Stimulated activated CD4-positive, alpha-beta T cell treated with anti-CD3 and anti-CD28 coated beads, TNF-alpha, amount 100 ng/mL, for 4 hours (primary cell): ENCODE measurements around the gene MOBP.

ENCODE experiments used
- DNase-seq, 3 experiments: peaks; one replicate each; pipeline ENCODE4 v3.0.0-alpha.2; 2020; ENCODE audit warnings: low read depth in 3 of 3

The MOBP gene

DNA sequence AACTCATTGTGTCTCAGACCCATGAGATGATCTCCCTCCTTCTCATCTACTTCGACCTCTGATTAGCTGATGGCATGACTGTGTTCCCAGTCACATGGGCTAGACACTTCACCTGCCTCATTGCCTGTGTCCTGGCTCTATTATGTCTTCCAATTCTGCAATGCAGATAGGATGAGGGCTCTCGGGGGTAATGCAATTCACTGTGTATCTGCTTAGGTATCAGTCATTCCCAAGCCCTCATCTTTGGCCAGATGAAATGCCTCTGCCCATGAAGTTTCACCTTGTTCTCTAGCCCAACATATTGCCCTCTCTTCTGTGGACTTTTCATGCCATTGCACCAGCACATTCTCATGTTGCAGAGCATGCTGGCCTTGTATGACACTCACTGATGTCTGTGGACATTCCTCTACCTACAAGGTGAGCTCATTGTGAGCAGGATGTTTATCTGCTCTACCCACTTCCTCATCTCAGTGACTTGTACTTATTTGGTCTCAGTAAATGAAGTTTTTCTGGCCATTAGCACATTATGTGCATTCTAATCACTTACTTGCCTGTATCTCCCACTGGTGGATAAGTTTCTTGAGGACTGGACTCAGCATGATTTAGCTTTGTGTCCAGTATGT is 32.3 kb downstream of the MOBP start:
- DNase-seq: no peak

DNA sequence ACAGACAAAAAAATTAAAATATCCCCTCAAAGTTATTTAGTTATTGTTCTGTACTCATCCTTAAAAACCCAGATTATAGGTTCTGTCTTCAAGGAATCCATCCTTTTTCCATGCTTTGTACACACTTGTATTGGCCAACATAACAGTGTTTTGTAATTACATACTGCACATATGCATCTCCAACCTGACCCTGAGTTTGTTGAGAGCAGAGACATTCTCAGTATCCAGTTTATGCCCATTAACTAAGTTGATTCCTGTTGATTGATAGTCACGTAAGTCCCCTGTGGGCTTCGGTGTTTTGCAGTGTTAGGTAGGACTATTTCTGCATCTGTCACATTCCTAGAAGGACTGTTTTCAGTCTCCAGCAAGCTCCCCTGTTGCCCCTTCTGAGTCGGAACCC is 33.6 kb downstream of the MOBP start:
- no peak for DNase-seq

DNA sequence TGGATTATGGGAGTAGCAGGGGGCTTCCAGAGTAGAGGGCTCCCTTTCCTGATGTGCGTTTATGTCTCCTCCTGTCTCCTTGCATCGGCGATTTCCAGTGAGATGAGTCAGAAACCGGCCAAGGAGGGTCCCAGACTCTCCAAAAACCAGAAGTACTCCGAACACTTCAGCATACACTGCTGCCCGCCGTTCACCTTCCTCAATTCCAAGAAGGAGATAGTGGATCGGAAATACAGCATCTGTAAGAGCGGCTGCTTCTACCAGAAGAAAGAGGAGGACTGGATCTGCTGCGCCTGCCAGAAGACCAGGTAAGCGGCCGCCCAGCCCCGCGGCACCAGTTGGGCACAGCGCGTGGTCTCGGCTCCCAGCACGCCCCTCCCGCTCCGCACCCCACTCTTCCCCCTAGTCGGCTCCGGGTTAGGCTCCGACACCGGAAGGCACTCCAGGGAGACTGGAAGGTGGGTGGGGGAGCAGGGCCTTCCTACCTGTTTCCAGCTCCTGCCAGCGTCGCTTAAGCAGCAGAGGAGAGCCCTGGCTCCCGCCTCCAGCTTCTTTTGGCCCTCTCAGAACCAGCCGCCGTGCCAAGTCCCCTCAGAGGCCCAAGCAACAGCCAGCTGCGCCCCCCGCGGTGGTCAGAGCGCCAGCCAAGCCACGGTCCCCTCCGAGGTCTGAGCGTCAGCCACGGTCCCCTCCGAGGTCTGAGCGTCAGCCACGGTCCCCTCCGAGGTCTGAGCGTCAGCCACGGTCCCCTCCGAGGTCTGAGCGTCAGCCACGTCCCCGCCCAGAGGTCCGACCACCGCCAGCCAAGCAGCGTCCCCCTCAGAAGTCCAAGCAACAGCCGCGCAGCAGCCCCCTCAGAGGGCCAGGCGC is 34.7 kb downstream of the MOBP start:
- no peak for DNase-seq

DNA sequence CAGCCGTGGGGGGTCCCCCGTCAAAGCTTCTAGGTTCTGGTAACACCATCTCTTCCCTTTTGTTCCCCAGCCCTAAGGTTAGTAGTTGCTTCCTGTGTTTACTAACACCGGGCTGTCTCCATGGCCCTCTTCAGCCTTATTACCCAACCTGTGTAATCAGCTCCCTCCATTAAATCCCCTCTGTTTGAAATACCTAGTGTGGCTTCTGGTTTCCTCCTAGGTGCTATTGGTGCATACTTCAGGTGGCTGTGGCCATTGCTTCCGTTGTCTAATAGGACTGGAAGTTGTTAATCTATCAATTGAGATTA is 35.3 kb downstream of the MOBP start:
- no peak for DNase-seq

DNA sequence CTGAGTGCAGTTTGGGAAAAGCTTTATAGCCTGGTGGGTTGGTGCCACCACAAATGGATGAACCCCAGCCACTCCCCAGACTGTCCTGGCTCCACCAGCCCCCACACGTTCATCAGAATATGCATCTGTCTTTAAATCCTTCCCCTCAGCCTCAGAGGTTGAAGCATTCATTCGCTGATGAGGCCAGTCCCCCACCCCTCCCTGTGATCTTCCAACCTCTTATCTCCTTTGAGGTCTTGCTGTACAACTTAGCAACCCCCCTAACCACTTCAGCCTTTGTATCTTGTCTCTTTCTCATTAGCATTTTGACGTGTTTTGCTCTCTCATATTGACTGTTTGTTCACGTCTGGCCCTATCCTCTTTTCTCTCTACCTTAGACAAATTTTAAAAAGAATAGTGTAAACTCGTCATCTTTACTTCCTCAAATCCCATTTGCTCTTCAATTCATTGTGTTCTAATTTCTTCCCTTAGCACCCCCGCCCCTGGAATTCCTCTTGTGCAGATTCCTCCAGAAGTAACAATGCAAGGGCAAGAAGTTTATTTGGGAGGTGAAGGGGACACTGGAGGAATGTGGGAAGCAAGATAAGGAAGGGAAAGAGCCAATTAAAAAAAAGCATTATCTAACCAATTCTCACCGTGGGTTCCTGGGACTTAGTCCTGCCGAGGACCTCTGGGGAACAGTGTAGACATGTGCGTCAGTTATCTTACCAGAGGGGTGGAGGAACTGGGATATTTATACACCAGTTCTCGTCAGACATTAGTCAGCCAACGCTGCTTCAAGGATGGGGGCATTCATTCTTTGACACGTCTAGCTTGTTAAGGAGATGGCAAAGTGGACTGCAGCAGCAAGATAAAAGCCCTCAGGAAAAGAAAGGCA is 38.6 kb downstream of the MOBP start:
- no peak for DNase-seq

DNA sequence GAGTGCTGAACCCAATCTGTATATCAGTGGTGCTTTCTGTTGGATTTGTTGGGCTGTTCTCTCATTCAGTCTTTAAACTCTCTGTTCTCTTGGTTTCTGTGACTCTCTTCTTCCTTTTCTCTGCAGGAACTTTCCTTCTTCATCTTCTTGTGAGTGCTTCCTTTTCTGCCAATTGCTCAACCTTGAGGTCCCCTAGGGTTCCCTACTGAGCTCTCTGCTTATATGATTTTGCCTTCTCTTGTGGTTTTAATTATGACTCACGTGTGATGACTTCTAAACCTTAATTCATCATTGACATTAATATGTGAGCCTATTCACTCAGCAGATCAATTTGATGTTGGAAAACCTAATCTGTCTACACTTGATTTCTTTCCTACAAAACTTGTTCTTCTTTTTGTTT is 39.4 kb downstream of the MOBP start:
- no peak for DNase-seq

DNA sequence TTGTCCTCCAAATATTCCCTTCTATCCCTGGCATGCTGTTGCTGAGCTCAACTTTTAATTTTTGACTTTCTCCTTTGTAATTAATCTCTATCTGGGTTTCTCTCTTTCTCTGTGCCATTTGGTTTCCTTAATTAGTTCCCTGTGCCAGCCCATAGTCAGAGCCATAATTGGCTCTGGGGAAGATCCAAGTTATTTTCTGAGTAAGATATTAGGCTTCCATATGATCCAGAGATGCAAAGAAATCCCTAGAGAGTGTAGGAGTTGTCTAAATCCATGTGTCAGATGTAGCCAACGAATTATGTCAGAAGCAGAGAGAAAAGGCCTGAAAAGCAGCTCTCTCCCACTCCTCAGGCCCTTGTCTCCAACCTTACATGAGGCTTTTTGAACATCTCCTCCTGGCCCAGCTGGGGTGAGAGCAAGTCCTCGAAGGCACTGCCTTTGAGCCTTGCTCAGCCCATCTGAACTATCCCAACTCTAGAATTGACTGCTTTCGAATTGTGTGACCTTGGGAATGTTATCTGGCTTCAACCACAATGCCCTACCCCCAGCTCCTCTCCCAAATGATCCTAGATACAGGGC is 46.4 kb downstream of the MOBP start:
- DNase-seq: no peak

DNA sequence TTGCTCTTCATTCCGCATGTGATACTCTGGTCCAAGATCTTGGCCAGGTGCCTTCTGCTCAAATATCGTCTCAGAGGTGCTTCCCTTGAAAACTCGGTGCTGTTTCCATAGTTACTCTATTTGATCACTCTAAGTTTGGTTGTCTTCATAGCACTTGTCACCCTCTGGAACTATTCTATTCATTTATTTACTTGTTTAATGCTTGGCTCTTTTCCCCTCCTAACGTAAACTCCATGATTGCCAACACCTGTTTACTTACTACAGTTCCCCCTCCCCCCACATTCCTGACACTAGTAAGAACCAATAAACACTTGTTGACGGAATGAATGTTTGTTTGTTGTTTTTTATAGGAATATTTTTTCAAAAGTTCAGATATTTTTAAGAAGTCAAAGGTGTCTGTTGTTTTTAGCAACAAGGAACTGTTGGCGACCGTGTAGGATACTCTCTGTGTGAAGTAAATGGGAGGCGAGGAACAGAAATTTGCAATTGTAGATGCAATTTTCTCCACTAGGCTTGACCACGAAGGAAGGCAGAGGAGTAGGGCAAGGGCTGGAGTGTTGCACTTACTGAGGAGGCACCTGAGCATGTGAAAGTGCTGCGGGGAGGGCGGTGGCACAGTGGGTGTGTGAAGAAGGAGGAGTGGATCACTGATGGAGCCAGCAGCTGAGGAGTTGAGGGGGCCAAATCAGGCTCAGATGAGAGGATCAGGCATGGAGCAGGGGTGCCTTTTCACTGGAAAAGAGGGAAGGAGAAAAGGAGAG is 48.4 kb downstream of the MOBP start:
- DNase-seq: no peak

DNA sequence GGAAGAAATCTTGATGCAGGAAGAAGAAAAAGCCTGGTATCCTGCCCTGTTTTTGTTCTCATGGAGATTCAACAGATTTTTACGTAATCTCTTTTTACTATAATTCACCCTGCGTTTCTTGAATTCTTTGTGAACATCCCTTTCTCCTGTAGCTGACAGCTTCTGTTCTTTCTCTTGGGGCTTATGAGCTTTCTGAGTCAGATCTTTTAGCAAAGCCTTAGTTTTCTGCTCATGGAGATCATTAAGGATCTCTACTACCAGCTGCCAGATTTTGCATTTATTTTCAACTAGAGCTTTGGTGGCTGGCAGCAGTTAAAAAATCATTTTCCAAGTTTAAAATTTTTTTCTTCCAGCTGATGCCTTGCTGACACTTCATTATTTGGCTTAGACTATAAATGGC is 51.6 kb downstream of the MOBP start:
- no peak for DNase-seq

DNA sequence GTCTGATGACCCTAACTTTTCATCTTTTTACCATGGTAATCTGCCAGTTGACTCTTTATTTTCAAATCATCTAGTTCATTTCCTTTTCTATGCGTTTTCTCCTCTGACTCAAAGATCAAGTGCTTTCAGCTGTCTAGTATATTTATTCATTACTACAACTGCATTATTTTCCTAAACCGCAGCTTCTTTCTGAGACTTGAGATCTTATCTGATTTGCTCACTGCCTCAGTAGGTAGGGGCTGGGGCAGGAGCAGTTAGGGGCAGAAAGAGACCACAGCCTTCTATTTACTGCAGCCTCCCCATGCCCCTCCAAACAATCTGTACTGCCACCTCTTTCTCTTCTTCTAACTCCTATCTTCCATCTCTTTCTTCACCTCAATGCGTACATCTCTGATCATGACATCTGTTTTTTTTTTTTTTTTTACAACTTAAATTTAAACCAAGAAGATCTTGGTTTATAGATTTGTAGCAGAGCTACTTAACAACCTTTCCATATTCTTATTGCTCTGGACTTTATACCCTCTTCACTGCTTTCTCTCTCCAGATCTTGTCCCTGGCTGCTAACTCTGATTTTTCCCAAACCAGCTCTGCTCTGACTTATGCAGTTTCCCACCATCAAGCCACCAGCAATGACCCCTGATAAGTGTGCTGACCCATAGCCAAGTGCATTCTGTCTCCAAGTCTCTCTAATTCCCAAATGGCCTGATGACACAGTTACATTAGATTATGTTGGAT is 52.2 kb downstream of the MOBP start:
- DNase-seq: no peak

DNA sequence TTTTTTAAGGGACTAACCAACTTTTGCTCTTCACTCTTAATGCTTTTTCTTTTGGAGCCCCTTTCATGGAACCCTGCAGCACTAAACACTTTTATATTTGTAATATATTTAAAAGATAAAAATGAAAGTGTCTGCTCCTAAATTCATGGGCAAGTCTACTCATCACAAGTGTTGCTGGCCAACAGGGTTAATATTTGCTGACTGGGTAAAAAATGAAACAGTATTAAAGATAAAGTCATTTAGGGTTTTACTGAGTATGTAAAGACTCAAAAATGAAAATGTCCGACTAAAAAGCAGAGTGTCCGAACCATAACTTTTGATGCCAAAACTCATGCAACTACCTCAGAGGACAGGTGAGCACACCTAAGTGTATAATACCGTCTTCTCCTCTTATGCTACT is 54.0 kb downstream of the MOBP start:
- DNase-seq: no peak

DNA sequence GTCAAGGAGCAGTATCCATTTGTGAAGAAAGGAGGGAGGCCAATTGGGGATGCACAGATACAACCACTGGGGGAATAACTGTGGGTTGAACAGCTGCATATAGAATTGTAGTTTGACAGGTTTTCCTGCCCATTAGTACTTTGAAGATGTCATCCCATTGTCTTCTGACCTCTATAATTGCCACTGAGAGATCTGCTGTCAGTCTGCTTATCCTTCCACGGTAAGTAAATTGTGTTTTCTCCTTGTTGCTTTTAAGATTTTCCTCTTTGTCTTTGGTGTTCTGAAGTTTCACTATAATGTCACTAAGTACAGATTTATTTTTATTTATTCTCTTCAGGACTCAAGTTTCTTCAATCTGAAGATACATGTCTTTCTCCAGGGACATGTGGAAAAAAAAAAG is 56.6 kb downstream of the MOBP start:
- DNase-seq: no peak

DNA sequence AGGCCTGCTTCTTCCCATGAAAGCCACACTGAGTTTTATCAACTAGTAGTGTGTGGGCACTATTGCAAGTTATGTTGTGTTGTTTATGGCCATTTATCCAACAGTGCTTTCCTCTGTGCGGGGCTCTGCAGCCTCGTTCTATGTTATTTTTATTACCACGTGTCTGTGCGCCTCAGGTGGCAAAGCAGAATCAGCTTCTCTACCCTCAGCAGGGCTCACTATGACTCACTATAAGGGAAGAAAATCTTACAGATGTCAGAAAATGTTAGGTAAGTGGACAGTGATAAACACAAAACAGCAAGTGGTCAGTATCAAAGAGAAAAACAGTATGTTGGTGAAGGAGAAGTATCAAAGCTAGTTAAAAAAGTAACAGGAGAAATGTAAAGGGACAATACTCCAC is 61.4 kb downstream of the MOBP start:
- no peak for DNase-seq

DNA sequence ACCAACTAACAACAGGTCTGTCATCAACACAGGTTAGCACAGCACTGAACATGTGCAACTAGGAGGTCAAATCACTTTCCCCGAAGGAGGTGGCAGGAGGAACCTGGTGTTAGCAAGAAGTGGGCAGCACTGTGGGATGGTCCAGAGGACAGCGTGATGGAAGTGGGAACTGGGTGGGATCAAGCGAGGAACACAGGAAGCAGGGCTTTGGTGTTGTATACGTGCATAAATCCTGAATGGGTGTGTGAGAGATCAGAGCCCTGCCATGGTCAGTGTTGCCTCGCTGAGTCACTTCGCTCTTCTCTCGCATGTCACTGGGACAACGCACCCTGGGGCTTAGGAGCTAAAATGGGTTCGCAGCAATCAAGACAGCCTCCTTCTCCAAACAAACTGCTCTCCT is 62.1 kb downstream of the MOBP start:
- DNase-seq: no peak

DNA sequence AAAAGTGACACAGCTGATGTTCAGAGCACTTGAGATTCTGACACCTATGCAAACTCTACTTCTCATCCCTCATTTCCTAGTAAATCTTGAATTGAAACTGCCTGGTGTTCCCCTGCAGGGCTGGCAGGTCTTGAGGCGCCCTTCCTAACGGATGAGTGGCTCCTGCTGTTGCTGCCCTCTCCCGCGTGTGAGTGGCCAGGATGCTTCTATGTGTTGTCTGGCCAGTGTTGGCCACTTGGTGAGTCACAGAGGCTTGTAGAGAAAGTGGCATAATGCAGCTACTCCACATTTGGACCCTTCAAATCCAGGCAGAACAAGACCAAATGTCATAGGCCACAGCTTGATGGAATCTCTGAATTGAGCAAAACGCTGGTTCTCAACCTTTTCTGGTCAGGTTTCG is 63.6 kb downstream of the MOBP start:
- DNase-seq: no peak

DNA sequence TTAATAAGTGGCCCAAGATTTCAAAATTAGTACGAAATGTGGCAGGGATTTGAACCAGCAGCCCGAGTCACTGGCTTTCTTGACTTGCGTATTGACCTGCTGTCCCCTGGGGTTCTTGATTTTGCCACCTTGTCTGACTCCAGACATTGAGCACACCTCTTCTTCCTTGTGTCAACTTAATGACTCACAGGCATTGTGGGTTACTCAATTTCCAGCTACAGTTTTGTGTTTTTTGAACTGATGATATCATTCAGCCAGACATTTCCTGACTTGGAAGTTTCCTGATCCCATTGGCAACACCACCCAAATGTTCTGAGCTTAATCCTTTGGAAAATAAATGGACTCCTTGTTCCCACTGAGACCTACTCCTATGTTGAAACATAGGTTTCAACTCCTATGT is 64.2 kb downstream of the MOBP start:
- DNase-seq: no peak

DNA sequence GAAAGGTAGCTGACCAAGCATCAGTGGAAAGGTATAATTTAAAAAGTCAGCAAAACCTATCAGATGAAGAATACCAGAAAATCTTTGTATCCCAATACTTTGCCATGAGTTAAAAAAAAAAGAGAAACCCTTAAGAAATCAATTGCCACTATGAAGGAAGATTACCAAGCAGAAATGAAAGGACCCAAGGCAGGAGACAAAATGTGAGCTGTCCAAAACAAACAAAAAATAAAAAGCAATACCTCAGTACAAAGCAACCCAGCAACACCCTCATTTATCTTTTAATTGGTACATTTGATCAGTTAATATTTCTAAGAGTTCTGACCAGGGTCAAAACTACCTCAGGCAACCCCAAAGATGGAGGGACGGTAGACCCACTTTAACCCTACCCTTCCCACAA is 65.3 kb downstream of the MOBP start:
- no peak for DNase-seq

DNA sequence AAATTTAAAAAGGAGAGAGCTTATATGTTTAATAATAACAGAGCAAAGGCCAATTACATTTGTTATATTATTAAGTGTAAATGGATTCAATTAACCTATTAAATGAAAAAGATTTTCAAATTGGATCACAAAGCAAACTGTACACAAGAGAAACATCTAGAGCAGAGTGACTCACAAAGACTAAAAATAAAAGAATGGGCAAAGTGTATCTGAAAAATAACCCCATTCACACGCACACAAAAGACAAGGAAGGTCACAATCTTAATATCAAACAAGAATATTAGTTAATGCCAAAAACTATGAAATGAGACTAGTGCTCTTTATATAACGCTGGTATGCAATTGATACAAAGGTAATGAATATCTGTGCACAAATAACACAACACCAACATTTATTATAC is 65.7 kb downstream of the MOBP start:
- no peak for DNase-seq

DNA sequence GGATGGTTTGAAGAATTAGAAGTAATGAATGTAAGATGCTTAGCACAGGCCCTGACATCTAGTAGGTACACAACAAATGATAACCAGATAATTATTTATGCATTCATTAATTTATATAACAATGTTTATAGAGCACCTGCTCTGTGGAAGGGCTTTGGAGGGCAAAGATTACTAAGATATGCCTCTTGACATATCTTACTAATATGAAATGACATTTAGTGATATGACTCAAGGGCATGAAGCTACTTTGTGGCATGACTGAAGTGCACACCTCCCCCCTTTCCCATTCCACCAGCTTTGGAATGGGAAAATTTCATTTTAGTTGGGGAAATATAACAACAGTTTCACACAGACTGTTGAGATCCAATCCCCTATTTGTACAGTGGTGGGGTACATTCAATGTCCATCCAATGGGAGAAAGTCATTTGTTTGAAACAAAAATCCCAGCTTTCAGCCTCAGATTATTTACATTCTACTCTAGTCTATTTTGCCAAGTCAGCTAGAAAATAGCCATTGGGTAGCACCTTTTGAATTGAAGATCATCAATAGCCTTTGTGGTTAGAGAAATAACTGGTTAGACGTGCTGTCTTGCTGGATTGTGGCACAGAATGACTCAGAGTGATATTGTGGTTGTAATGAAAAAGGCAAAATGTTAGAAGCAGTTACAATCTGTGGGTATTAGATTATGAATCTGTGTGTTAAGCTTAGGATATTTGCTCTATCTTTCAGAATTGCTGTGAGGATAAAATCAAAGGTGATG is 72.9 kb downstream of the MOBP start:
- no peak for DNase-seq

DNA sequence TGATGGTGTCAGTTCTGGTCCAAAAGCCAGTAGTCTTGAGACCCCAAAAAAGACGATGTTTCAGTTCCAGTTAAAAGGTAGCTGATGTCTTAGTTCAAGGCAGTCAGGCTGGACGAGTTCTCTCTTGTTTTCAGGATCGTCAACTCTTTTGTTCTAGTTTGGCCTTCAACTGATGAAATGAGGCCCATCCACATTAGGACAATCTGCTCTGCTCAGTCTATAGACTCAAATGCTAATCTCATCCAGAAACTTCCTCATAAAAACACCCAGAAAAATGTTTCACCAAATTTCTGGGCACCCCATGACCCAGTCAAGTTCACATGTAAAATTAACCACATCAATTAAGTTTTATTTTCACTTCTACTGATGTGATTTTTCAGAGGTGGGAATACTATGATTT is 74.0 kb downstream of the MOBP start:
- DNase-seq: no peak
